ENCODE results near the gene WDR35. TPM values are rescaled to one million over a fixed set of nuclear protein-coding genes. Genes with fewer than 3 reads are reported as not detected.

Gene WDR35
- total RNA-seq, 1 experiment from 2014 or later: 16.7 TPM

DNA sequence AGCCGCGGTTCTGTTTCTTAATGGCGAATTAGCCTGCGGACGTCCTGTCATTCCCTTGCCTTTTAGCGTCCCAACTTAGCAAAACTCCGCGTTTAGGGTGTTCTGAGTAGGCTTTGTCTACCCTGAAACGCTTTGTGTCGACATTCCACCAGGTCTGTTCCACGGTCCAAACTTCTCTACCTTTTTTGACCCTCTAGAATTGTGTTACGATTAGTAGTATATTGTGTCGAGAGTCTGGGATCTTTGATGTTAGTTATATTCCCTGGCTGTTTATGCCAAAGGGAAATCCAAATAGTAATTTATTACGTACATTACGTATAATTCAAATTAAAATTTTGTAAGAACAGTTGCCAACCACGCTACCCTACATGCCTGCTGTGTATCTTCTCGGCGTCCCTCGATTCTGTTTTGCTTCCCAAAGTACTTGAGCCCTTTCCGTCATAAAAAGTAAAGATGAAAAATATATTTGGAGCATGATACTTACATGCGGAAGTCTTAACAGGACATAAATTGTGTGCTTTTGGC, 87.6 kb downstream of the WDR35 start:
- Histone ChIP-seq H2AK5ac (ENCODE audit: insufficient read length, low read length) (no peak overlapping the region), H2BK12ac (ENCODE audit: insufficient read length, low read depth, low read length) (no peak overlapping the region), H4K8ac (replicated peaks; ENCODE audit: insufficient read length, low read depth, low read length) (no peak overlapping the region), H4K20me1 (ENCODE audit: control insufficient read depth, insufficient read depth, insufficient read length) (no peaks in the 10 kb centered on the region), H3K9me3 (ENCODE audit: control insufficient read depth, low read depth, low read length) (no peaks in the 10 kb centered on the region), H3K79me1 (ENCODE audit: insufficient read depth, low read depth, low read length, poor library complexity, severe bottlenecking) (peaks cover 6% of the 10 kb centered on the region), H2BK15ac (ENCODE audit: low read depth, low read length) (no peak overlapping the region), H3K79me2 (ENCODE audit: insufficient read depth, low read length) (peaks cover 5% of the 10 kb centered on the region; the same call in 1 of the 2 replicates), H3K23me2 (ENCODE audit: insufficient read length, low read depth, low read length, poor library complexity, severe bottlenecking) (peaks cover 2% of the 10 kb centered on the region), H2BK5ac (ENCODE audit: insufficient read length, low read length) (peak overlapping the region; percentile 46), H3K56ac (ENCODE audit: insufficient read length, low read depth, low read length) (peak overlapping the region; percentile 1), H3K27me3 (ENCODE audit: insufficient read depth, low read length) (no peaks in the 10 kb centered on the region), H2AFZ (ENCODE audit: low read length) (no peak overlapping the region), H3T11ph (ENCODE audit: low read length) (no peak overlapping the region), H3K27ac (ENCODE audit: insufficient read length, low read depth, low read length) (peak overlapping the region; percentile 47), H3K23ac (ENCODE audit: insufficient read length, low read depth, low read length) (no peak overlapping the region), H4K91ac (ENCODE audit: insufficient read length, low read depth, low read length) (no peak overlapping the region), H2BK20ac (ENCODE audit: low read depth, low read length, poor library complexity, severe bottlenecking) (no peak overlapping the region), H3K4me2 (ENCODE audit: insufficient read depth, insufficient read length, low read length) (peak overlapping the region; percentile 61), H4K5ac (ENCODE audit: insufficient read length, low read depth, low read length) (peak overlapping the region; percentile 55), H3K14ac (ENCODE audit: insufficient read depth, low read length) (peak overlapping the region; percentile 86; the same call in 1 of the 2 replicates), H2BK120ac (ENCODE audit: low read depth, low read length, poor library complexity, severe bottlenecking) (no peak overlapping the region), H3K4me1 (ENCODE audit: insufficient read depth, low read length) (no peaks in the 10 kb centered on the region), H3K4ac (ENCODE audit: low read depth, low read length) (no peak overlapping the region), H3K9ac (ENCODE audit: extremely low read depth, insufficient read length, low read length) (peak overlapping the region; percentile 90), H3K18ac (ENCODE audit: insufficient read length, low read depth, low read length) (peak overlapping the region; percentile 72)
- H3K9me3 Mint-ChIP-seq: no peaks in the 10 kb centered on the region
- H3K27me3 Mint-ChIP-seq (ENCODE audit: low read depth): no peaks in the 10 kb centered on the region; the same call in 1 of the 2 replicates
- TF ChIP-seq, protein P1, sequence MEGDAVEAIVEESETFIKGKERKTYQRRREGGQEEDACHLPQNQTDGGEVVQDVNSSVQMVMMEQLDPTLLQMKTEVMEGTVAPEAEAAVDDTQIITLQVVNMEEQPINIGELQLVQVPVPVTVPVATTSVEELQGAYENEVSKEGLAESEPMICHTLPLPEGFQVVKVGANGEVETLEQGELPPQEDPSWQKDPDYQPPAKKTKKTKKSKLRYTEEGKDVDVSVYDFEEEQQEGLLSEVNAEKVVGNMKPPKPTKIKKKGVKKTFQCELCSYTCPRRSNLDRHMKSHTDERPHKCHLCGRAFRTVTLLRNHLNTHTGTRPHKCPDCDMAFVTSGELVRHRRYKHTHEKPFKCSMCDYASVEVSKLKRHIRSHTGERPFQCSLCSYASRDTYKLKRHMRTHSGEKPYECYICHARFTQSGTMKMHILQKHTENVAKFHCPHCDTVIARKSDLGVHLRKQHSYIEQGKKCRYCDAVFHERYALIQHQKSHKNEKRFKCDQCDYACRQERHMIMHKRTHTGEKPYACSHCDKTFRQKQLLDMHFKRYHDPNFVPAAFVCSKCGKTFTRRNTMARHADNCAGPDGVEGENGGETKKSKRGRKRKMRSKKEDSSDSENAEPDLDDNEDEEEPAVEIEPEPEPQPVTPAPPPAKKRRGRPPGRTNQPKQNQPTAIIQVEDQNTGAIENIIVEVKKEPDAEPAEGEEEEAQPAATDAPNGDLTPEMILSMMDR (conservative IDR thresholded peaks at IDR 0.05): no peak
- peak overlapping the region; percentile 98 to 100 (median 99) for H3K27ac Mint-ChIP-seq
- peak overlapping the region; percentile 98 to 99 for H3K4me3 Mint-ChIP-seq
- DNase-seq: no peak
- no CpG with 5 or more reads among the region's 21 CpGs for WGBS (ENCODE audit: extremely low coverage, insufficient read length, low lambda C conversion rate)
- peaks cover 18 to 19% of the 10 kb centered on the region in 2 experiments for H3K4me1 Mint-ChIP-seq
- no peaks in the 10 kb centered on the region for H3K36me3 Mint-ChIP-seq (ENCODE audit: insufficient read depth in 1 of 3, low read depth in 3 of 3)

All from H9 (cell line).